ENCODE measurements around the gene FGF1. TPM values are rescaled to one million over a fixed set of nuclear protein-coding genes. Genes with fewer than 3 reads are reported as not detected.

Gene FGF1
- total RNA-seq, 1 donor from 2014 or later, result not detected

GRCh38 chr5:142586552-142586951, 99.3 kb downstream of the FGF1 start:
- intact Hi-C loops (cut with micrococcal nuclease), result no loop called here

- intact Hi-C loops (cut with micrococcal nuclease), result no loop called here
Measured at GRCh38 chr5:142585451-142585850, 100.4 kb downstream of the FGF1 start.

GRCh38 chr5:142584891-142585290, 101.0 kb downstream of the FGF1 start:
- intact Hi-C loops (cut with micrococcal nuclease), result no loop called here

GRCh38 chr5:142578161-142578830, 107.6 kb downstream of the FGF1 start:
- intact Hi-C loops (cut with micrococcal nuclease), result no loop called here

GRCh38 chr5:142576804-142577203, 109.1 kb downstream of the FGF1 start:
- intact Hi-C loops (cut with micrococcal nuclease), result no loop called here

GRCh38 chr5:142576303-142576702, 109.6 kb downstream of the FGF1 start:
- intact Hi-C loops (cut with micrococcal nuclease), result no loop called here

- intact Hi-C loops (cut with micrococcal nuclease), result no loop called here
Measured at GRCh38 chr5:142572006-142572405, 113.9 kb downstream of the FGF1 start.

GRCh38 chr5:142571371-142571770, 114.5 kb downstream of the FGF1 start:
- intact Hi-C loops (cut with micrococcal nuclease), result no loop called here

- intact Hi-C loops (cut with micrococcal nuclease), result no loop called here
Measured at GRCh38 chr5:142569905-142570304, 116.0 kb downstream of the FGF1 start.

GRCh38 chr5:142568996-142569335, 116.9 kb downstream of the FGF1 start:
- intact Hi-C loops (cut with micrococcal nuclease), result no loop called here

- intact Hi-C loops (cut with micrococcal nuclease), result no loop called here
Measured at GRCh38 chr5:142568283-142568995, 117.5 kb downstream of the FGF1 start.

GRCh38 chr5:142561486-142562097, 124.3 kb downstream of the FGF1 start:
- intact Hi-C loops (cut with micrococcal nuclease), result no loop called here

GRCh38 chr5:142561029-142561428, 124.9 kb downstream of the FGF1 start:
- intact Hi-C loops (cut with micrococcal nuclease), result no loop called here

GRCh38 chr5:142552107-142552506, 133.8 kb downstream of the FGF1 start:
- intact Hi-C loops (cut with micrococcal nuclease), result no loop called here

- intact Hi-C loops (cut with micrococcal nuclease), result loop anchor here (2.0 kb wide), 1 partner anchor 57 kb away; no protein-coding TSS in a partner anchor
Measured at GRCh38 chr5:142551338-142552067, 134.4 kb downstream of the FGF1 start.

- intact Hi-C loops (cut with micrococcal nuclease), result loop anchor here (2.0 kb wide), 1 partner anchor 58 kb away; no protein-coding TSS in a partner anchor
Measured at GRCh38 chr5:142550471-142550870, 135.4 kb downstream of the FGF1 start.

GRCh38 chr5:142549834-142550233, 136.1 kb downstream of the FGF1 start:
- intact Hi-C loops (cut with micrococcal nuclease), result loop anchor here (2.0 kb wide), 1 partner anchor 59 kb away; no protein-coding TSS in a partner anchor

GRCh38 chr5:142548739-142549275, 137.1 kb downstream of the FGF1 start:
- intact Hi-C loops (cut with micrococcal nuclease), result loop anchor here (1.0 kb wide), 1 partner anchor 397 kb away; no protein-coding TSS in a partner anchor

- intact Hi-C loops (cut with micrococcal nuclease), result loop anchor here (1.0 kb wide), 1 partner anchor 395 kb away; no protein-coding TSS in a partner anchor
Measured at GRCh38 chr5:142547445-142548380, 138.2 kb downstream of the FGF1 start.

- intact Hi-C loops (cut with micrococcal nuclease), result no loop called here
Measured at GRCh38 chr5:142545650-142546322, 140.1 kb downstream of the FGF1 start.
